GM23338 (cell line): ENCODE results near the gene MAST4.

Experiments
- CREB1 ChIP-seq: fragments of 250-450 bp; sonication (Bioruptor Pico); IDR thresholded peaks from 2 replicates; pipeline ENCODE4 v1.5.0; 2020; ENCODE audit warnings: low read depth, mild to moderate bottlenecking, moderate library complexity
- TF ChIP-seq, protein P1 (sequence below), 2 experiments: fragments of 200-600 bp in 1 of 2; sonication (generic) in 1 of 2; conservative IDR thresholded peaks; 2 replicates each; pipeline versions ENCODE4 v1.5.1 to v1.6.1; 2016 to 2017; ENCODE audit warnings: antibody characterized with exemption in 2 of 2, low read depth in 2 of 2, mild to moderate bottlenecking in 2 of 2, moderate library complexity in 1 of 2
- TF ChIP-seq, protein P2 (sequence below): IDR thresholded peaks from one replicate; pipeline ENCODE4 v1.6.1; 2018; ENCODE audit warnings: antibody characterized with exemption; ENCODE audit not compliant: unreplicated experiment

DNA sequence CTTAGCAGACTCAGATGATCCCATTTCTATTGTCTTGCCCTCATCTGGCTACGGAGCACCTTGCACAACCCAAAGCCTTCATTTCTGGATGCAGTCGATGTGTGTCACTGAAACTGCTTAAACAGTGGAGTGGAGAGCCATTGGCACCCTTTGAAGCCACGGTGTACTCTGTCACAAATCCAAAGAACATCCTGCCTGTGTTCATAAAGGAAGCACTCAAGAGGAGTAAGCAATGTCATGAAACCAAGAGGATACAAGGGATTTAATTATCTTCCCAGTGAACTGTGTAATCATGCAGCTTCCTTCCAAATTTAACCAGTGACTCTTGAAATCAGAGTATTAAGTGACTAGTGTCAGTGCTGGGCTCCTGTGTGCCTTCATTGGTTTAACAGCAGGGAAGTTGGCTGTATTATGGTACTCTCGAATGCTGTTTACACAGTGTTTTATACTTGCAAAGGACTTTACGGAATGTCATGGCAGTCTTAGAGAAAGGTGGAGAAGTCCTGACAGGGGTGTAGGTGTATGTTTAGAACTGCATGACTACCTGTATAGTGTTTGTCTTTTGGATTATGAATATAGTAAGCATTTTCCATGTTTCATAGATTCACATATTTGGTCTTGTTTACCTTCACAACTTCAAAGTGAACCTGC lies 558.5 kb downstream of the MAST4 start:
- no peak for TF ChIP-seq CREB1 (CRISPR knock-in tag)
- TF ChIP-seq, protein P1, sequence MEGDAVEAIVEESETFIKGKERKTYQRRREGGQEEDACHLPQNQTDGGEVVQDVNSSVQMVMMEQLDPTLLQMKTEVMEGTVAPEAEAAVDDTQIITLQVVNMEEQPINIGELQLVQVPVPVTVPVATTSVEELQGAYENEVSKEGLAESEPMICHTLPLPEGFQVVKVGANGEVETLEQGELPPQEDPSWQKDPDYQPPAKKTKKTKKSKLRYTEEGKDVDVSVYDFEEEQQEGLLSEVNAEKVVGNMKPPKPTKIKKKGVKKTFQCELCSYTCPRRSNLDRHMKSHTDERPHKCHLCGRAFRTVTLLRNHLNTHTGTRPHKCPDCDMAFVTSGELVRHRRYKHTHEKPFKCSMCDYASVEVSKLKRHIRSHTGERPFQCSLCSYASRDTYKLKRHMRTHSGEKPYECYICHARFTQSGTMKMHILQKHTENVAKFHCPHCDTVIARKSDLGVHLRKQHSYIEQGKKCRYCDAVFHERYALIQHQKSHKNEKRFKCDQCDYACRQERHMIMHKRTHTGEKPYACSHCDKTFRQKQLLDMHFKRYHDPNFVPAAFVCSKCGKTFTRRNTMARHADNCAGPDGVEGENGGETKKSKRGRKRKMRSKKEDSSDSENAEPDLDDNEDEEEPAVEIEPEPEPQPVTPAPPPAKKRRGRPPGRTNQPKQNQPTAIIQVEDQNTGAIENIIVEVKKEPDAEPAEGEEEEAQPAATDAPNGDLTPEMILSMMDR (conservative IDR thresholded peaks at IDR 0.05; ENCODE audit: low read depth in 2 of 2) = no peak
- TF ChIP-seq, protein P2, sequence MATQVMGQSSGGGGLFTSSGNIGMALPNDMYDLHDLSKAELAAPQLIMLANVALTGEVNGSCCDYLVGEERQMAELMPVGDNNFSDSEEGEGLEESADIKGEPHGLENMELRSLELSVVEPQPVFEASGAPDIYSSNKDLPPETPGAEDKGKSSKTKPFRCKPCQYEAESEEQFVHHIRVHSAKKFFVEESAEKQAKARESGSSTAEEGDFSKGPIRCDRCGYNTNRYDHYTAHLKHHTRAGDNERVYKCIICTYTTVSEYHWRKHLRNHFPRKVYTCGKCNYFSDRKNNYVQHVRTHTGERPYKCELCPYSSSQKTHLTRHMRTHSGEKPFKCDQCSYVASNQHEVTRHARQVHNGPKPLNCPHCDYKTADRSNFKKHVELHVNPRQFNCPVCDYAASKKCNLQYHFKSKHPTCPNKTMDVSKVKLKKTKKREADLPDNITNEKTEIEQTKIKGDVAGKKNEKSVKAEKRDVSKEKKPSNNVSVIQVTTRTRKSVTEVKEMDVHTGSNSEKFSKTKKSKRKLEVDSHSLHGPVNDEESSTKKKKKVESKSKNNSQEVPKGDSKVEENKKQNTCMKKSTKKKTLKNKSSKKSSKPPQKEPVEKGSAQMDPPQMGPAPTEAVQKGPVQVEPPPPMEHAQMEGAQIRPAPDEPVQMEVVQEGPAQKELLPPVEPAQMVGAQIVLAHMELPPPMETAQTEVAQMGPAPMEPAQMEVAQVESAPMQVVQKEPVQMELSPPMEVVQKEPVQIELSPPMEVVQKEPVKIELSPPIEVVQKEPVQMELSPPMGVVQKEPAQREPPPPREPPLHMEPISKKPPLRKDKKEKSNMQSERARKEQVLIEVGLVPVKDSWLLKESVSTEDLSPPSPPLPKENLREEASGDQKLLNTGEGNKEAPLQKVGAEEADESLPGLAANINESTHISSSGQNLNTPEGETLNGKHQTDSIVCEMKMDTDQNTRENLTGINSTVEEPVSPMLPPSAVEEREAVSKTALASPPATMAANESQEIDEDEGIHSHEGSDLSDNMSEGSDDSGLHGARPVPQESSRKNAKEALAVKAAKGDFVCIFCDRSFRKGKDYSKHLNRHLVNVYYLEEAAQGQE = no peak
